Astrocyte of the spinal cord (primary cell): ENCODE measurements around the gene MMP25.

Experiments used
- DNase-seq: peaks from one replicate; pipeline ENCODE4 v3.0.0; 2011; ENCODE audit warnings: low read depth, low spot score
- H3K4me3 ChIP-seq: 2 replicates; pipeline ENCODE4 v1.5.1; 2011; ENCODE audit warnings: low read depth, mild to moderate bottlenecking, low read length, moderate library complexity
- CTCF ChIP-seq: IDR thresholded peaks from 2 replicates; pipeline ENCODE4 v1.5.1; 2012; ENCODE audit warnings: low read depth, mild to moderate bottlenecking, low read length, inconsistent platforms
- in situ Hi-C: cut with HindIII; loops from 2 replicates; pipeline ENCODE4 v1.10.0; 2017; ENCODE audit warnings: low sequenced_read_pairs

Gene MMP25

GRCh38 chr16:3030222-3031212 is 15.8 kb upstream of the MMP25 start:
- in situ Hi-C loops = no loop called here
- TF ChIP-seq CTCF = no peak
- no peak overlapping the region for H3K4me3 ChIP-seq
- no peak for DNase-seq

DNA sequence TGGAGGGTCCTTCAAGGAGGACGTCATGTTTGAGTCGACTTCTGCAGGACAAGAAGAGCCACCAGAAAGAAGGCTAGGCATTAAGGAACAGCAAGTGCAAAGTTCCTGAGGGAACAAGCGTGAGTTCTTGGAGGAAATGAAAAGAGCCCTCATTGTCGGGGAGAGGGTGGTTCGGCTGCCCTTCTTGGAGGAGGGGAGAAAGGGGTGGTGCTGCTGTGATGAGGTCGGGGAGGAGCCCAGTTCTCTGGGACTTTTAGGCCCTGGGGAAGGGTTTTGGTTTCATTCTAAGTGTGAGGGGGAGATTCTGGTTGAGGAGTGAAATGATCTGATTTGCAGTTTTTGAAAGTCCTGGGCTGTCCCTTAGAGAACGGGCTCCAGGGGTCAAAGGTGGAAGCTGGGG is 13.7 kb upstream of the MMP25 start:
- in situ Hi-C loops = no loop called here

GRCh38 chr16:3035289-3035971 is 10.9 kb upstream of the MMP25 start:
- DNase-seq = no peak
- in situ Hi-C loops = no loop called here
- no peak overlapping the region for H3K4me3 ChIP-seq
- TF ChIP-seq CTCF = no peak

More for the DNA sequence above, 13.7 kb upstream of the MMP25 start:
- H3K4me3 ChIP-seq = no peak overlapping the region
- DNase-seq = no peak
- TF ChIP-seq CTCF = no peak

- in situ Hi-C loops = no loop called here
- TF ChIP-seq CTCF = no peak
- no peak overlapping the region for H3K4me3 ChIP-seq
These were observed 10.2 kb upstream of the MMP25 start for GRCh38 chr16:3035972-3036725.

GRCh38 chr16:3036726-3037315 is 9.5 kb upstream of the MMP25 start, which contains the start of gene BICDL2:
TSS of gene BICDL2 (minus strand) at chr16:3036944. CDS start at chr16:3035496, 1,448 bp downstream.
- DNase-seq = no peak
- TF ChIP-seq CTCF = no peak
- H3K4me3 ChIP-seq = no peak within 1 kb of the TSS
- in situ Hi-C loops = no loop called here

More at GRCh38 chr16:3035972-3036725, 10.2 kb upstream of the MMP25 start:
- DNase-seq = no peak

DNA sequence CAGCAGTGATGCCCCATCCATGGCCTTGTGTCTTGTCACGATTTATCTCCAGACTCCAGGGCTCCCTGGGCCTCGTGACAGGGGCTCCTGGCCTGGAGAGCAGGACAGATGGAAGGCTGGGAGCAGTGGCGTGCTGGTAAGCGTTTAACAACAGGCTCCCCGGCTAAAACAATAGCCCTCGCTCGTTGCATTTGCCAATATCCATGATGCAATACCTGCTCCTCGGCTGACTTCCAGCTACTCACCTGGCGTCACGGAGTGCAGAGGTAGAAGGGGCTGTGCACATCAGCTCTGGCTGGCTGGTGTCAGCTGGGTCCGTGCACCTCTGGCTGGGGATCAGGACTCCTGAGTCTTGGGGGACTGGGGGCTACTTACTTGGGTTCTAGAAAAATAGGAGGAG is 8.1 kb upstream of the MMP25 start:
- H3K4me3 ChIP-seq = no peak overlapping the region

More for the DNA sequence above, 8.1 kb upstream of the MMP25 start:
- in situ Hi-C loops = no loop called here
- TF ChIP-seq CTCF = no peak
- no peak for DNase-seq
